KOPT-K1 (cell line): Measurements from ENCODE around the gene IVL.

ENCODE experiments used
- H3K27ac ChIP-seq: fragments of 200-600 bp; sonication (generic); 2 replicates; pipeline ENCODE4 v1.5.1; 2016; ENCODE audit warnings: antibody characterized with exemption, mild to moderate bottlenecking, low read depth, low read length; ENCODE audit not compliant: poor library complexity, severe bottlenecking
- H3K36me3 ChIP-seq: fragments of 200-600 bp; sonication (generic); 2 replicates; pipeline ENCODE4 v1.5.1; 2017; ENCODE audit warnings: antibody characterized with exemption, mild to moderate bottlenecking, low read length, moderate library complexity; ENCODE audit not compliant: insufficient read depth
- H3K9me3 ChIP-seq: fragments of 200-600 bp; sonication (generic); 2 replicates; pipeline ENCODE4 v1.5.1; 2017; ENCODE audit warnings: antibody characterized with exemption, low read length, mild to moderate bottlenecking; ENCODE audit not compliant: insufficient read depth, poor library complexity, severe bottlenecking

IVL gene

GRCh38 chr1:152907686-152908601, at the start of gene IVL:
TSS of gene IVL (plus strand) at chr1:152908546. CDS start at chr1:152909798, 1,252 bp downstream.
- no peak within 1 kb of the TSS for H3K27ac ChIP-seq
- no peaks in the 10 kb centered on the region for H3K9me3 ChIP-seq
- no peaks in the 10 kb centered on the region for H3K36me3 ChIP-seq

- H3K27ac ChIP-seq, result no peak within 1 kb of the TSS
- no peaks in the 10 kb centered on the region for H3K36me3 ChIP-seq
- no peaks in the 10 kb centered on the region for H3K9me3 ChIP-seq
These were observed 48.6 kb upstream of the IVL start, which contains the start of gene LCE7A for GRCh38 chr1:152859696-152860095. TSS of gene LCE7A (plus strand) at chr1:152859996. CDS start at chr1:152860698, 702 bp downstream.

DNA sequence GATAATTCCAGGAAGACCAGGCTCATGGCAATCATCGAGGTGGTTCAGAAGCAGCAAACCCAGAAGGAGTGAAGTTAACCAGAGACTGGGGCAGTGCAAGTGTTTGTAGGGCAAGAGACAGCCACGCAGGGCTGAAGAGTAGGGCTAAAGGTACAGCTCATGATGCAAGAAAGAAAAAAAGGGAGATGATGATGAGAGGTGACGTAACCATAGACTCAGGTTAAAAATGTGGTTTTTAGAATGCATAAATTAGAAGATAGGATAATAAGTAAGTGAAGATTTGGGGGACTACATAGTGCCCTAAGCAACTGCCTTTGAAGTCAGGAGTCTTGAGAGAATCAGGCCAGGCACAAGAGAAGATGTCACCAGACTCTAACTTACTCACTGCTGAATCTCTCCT, 48.2 kb upstream of the IVL start:
- Histone ChIP-seq H3K36me3 (no peaks in the 10 kb centered on the region), H3K9me3 (no peaks in the 10 kb centered on the region), H3K27ac (no peak overlapping the region)

- H3K27ac ChIP-seq, result no peak overlapping the region
- H3K36me3 ChIP-seq, result no peaks in the 10 kb centered on the region
- H3K9me3 ChIP-seq, result no peaks in the 10 kb centered on the region
These were observed 47.0 kb upstream of the IVL start for GRCh38 chr1:152861374-152861773.

GRCh38 chr1:152864443-152864842, 43.9 kb upstream of the IVL start:
- no peak overlapping the region for H3K27ac ChIP-seq

GRCh38 chr1:152866321-152866720, 42.0 kb upstream of the IVL start:
- no peaks in the 10 kb centered on the region for H3K9me3 ChIP-seq
- no peaks in the 10 kb centered on the region for H3K36me3 ChIP-seq
- no peak overlapping the region for H3K27ac ChIP-seq

More at GRCh38 chr1:152864443-152864842, 43.9 kb upstream of the IVL start:
- H3K36me3 ChIP-seq, result no peaks in the 10 kb centered on the region
- no peaks in the 10 kb centered on the region for H3K9me3 ChIP-seq

DNA sequence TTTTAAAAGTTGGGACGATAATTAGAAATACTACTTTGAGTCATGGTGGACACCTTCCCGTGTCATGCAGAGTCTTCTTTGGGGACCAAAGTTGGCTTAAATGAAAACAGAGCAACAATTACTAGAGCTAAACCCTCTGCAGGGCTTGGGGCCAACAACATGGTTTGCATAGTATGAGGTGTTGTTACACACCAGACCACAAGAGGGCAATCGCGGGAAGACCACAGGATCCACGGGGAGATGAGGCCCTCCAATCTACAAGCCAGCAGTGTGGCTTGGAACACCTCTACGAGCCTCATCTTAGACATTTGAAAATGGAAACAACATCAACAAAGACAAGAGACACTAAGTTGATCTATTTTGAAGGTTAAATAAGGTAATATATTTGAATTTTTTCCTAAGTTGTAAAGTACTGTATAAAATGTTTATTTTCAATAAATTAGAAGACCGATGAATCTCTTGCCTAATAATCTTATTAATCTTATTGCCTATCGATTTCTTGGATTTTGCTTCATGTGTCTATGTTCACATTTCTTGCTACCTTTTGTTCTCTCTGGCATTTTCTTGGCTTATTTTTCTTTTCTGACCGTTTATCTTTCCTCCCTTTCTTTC, 38.4 kb upstream of the IVL start:
- Histone ChIP-seq H3K9me3 (no peaks in the 10 kb centered on the region), H3K27ac (no peak overlapping the region), H3K36me3 (no peaks in the 10 kb centered on the region)

- Histone ChIP-seq H3K27ac (no peak overlapping the region), H3K9me3 (no peaks in the 10 kb centered on the region), H3K36me3 (no peaks in the 10 kb centered on the region)
These were observed 37.3 kb upstream of the IVL start for GRCh38 chr1:152870831-152871730.

DNA sequence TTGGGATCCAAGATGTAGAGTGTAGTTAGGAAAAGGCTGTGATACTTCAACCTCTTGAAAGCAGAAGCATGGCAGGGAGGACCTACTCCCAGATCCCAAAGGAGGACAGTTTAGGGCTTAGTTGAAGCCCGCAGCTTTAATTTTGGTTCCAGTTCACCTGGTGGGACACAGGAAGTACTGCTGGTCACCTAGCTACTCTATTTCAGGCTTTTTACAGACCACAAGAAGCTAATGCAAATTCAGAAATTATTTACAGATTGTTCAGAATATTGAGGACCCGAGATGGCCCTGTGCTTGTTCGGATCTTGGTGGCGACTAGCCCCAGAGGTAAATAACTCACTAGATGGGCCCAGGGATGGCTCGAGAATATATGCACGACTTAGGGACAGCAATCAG, 36.6 kb upstream of the IVL start:
- no peaks in the 10 kb centered on the region for H3K36me3 ChIP-seq
- H3K9me3 ChIP-seq, result no peaks in the 10 kb centered on the region
- no peak overlapping the region for H3K27ac ChIP-seq

DNA sequence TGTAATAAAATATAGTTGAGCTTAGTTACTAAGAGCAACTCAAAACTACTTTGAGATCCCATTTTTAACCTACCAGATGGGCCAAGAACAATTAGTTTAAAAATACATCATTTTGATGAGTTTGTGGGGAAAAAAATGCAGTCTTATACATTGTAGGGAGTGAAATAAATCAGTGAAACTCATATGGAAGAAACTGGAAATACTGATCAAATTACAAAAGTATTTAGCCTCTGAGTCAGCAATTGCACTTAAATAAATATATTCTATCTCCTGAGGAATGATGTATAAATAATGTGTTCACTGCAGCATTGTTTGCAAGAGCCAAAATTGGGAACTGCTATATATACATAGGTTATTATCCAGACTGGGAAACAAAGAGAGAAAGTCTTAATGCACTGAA, 34.9 kb upstream of the IVL start:
- Histone ChIP-seq H3K27ac (no peak overlapping the region), H3K36me3 (no peaks in the 10 kb centered on the region), H3K9me3 (no peaks in the 10 kb centered on the region)

- no peak overlapping the region for H3K27ac ChIP-seq
- no peaks in the 10 kb centered on the region for H3K9me3 ChIP-seq
- H3K36me3 ChIP-seq, result no peaks in the 10 kb centered on the region
These were observed 31.5 kb upstream of the IVL start for GRCh38 chr1:152876827-152877226.

DNA sequence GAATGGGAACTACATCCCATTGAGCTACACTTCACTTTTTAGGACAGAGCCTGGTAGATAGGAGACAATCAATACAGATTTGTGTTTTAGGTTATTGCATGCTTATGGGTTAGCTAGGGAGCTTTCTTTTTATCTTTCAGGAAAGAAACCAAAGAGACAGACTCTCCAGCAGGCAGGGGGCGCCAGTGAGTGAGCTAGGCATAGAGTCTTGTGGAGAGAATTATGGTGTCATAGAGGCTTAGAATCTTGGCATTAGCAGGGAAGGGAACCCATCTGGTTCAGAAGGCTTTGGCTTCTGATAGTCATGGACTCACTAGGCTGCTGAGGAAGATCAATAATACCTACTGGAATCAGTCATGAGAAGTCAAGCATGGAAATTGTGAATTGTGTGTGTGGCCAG, 30.3 kb upstream of the IVL start, which contains the start of gene SMCP:
Gene SMCP (plus strand): TSS at position 281 of the 400 bp plus-strand sequence. CDS start 6,101 bp downstream, outside the sequence.
- no peaks in the 10 kb centered on the region for H3K9me3 ChIP-seq
- H3K36me3 ChIP-seq, result no peaks in the 10 kb centered on the region
- H3K27ac ChIP-seq, result no peak within 1 kb of the TSS

GRCh38 chr1:152879559-152880198, 28.7 kb upstream of the IVL start:
- no peak overlapping the region for H3K27ac ChIP-seq
- no peaks in the 10 kb centered on the region for H3K9me3 ChIP-seq
- no peaks in the 10 kb centered on the region for H3K36me3 ChIP-seq

DNA sequence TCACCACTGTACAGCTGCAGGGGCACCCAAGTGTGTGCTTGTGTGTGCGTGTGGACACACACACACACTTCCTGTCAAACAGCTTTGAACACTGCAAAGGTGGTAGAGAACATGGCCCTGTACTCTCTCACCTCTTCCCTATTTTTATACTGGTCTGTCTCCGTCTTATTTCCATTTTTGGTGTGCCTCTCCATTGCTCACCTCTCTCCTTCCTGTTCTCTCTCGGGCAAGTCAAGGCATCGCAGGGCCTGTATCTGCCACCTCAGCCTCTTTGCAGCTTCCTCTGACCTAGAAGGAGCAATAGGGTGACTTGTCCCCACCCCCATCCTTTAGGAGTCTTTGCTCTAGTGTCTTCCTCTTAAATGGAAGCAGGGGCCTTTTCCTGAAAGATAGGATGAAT, 28.0 kb upstream of the IVL start:
- H3K36me3 ChIP-seq, result no peaks in the 10 kb centered on the region
- no peak overlapping the region for H3K27ac ChIP-seq
- H3K9me3 ChIP-seq, result no peaks in the 10 kb centered on the region
